RKO (cell line): ENCODE results near the gene KCNMB1.
"Not testable (repeated sequence)": the region's sequence is repeated elsewhere in the genome, so short reads cannot be mapped to it uniquely, and the experiment has no call there.

Source experiments
- DNase-seq: peaks from one replicate; pipeline ENCODE4 v3.0.0-alpha.2; 2016; ENCODE audit warnings: low spot score

KCNMB1 gene

DNA sequence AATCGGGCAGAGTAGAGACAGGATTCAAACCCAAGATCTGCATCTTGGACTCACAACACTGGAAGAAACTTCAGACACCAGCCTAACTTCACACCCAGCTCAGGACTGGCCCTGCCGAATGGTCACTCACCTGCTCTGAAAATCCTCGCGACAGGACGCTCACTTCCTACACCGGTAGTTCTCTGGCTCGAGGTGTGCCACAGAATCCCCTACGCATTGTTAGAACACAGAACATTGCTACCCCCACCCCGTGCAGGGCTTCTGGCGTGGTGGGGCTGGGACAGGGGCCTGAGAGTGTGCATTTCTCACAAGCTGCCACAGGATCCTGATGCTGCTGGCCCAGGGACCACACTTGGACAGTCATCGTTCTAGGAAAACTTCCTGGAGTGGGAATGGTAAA, 12.1 kb downstream of the KCNMB1 start:
- DNase-seq, result no peak

DNA sequence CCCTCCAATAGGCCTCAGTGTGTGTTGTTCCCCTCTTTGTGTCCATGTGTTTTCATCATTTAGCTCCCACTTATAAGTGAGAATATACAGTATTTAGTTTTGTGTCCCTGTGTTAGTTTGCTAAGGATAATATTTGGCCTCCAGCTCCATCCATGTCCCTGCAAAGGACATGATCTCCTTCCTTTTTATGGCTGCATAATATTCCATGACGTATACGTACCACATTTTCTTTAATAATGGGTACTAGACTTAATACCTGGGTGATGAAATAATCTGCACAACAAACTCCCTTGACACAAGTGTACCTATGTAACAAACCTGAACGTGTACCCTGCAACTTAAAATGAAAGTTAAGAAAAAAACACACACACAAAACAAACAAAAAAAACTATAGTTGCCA, 12.6 kb downstream of the KCNMB1 start:
- DNase-seq, result not testable (repeated sequence)

DNA sequence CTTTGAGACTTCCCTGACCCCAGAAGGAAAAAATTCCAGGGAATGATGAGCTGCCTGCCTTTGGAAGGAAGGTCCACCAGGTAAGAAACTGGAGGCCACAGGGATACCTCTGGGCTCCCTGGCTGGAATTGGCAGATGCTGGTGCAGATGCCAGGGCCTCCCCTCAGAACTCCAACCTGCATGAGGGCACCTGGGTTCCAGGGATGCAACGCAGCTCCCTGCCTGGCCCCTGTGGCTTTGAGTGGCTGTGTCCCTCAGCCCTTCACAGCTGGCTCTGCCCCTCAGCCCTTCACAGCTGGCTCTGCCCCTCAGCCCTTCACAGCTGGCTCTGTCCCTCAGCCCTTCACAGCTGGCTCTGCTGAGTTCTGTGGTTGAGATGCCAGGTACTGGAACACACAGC, 13.9 kb downstream of the KCNMB1 start:
- DNase-seq, result no peak

DNA sequence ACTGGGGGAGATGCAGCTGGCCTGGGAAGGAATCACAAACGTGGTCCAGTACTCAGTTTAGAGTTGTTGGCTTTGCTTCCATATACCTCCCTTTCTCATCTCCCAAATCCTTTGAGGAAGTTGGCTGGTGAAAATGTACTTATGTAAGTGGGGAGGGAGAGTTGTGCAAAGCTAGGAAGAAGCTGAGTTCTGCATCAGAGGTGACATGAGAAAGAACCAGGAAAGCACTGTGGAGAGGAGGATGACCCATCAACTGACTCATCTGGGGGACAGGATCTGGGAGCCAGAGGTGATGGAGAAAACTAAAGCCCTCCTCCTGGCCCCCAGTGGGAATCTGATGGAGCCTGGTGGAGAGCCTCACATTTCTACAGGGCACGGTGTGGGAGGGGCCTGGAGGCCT, 16.2 kb downstream of the KCNMB1 start:
- DNase-seq, result no peak

DNA sequence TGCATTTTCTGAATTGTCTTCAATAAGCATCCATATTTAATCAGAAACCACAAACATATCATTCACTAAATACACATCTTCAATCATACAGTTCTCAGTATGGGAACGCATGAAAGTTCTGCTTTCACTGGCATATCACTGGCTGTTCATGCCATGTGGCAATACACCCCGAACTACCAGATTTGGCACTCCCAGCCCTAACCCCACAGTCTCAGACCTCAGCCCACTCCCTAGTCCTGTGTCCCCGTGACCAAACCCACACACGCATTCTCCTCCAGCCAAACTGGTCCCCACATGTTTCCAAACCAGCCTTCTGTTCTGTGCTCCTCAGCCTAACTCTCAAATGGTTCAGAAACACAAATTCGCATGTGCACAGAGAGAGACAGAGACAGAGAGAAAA, 20.6 kb downstream of the KCNMB1 start:
- DNase-seq, result no peak

DNA sequence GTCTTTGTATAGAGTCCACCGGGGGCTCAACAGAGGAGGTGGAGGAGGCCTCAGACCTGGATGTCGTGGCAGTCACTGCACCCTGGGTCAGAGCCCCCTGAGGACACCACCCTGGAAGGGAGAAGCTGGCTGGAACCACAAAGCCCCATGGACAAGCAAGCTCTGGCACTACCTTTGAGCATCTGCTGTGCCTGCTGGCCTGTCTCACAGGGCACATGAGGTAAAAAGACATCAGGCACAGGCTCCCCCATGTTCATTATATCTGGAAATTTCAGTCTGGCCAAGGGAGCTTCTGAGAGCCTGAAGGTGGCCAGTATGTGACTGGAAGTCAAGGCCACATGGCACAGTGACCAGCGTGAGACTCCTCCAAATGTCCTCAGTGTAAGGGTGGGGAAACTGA, 22.9 kb downstream of the KCNMB1 start:
- no peak for DNase-seq

DNA sequence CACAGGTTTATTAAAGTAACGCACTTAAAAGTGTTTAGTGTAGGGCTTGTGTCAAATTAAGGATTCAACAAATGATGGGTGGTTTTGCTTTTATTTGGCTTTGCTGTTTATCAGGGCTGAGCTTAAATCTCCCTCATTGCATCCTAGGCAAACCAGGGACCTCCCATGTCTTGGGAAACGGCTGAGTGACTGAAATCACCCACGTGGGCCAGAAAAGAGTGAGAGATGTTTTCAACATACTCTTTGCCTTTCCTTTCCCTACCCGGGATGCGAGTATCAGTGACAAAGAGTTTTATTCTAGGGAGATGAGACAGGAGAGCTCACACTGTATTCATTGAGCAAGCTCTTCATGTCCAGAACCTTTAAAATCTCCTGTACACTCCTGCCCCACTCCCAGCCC, 23.3 kb downstream of the KCNMB1 start:
- DNase-seq, result no peak

DNA sequence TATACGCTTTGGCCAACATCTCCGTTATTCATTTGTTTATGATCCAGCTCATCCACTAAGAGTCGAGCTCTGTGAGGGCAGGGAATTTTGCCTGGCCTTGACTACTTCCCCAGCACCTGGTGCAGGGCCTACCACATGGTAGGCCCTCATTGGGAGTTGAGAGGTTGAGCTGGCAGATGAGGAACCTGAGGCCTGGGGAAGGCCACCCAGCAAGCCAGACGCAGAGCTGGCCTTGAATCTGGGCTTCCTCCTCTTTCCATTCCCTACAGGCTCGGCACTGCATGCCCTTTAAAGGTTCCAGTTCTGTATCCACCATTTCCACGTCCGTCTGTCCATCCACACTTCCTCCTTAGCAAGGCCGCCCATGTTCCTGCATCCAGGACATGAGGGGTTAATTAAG, 24.2 kb downstream of the KCNMB1 start:
- DNase-seq, result no peak

DNA sequence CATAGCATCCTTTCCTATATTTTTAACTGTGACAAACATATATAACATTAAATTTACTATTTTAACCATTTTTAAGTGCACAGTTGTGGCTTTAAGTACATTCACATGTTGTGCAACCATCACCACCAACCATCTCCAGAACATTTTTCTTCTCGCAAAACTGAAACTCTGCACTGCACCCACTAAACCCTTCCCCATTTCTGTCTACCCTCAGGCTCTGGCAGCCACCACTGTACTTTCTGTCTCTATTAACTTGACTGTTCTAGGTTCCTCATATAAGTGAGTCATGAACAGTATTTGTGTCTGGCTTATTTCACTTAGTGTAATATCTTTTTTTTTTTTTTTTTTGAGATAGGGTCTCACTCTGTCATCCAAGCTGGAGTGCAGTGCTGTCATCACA, 25.5 kb downstream of the KCNMB1 start:
- no peak for DNase-seq

DNA sequence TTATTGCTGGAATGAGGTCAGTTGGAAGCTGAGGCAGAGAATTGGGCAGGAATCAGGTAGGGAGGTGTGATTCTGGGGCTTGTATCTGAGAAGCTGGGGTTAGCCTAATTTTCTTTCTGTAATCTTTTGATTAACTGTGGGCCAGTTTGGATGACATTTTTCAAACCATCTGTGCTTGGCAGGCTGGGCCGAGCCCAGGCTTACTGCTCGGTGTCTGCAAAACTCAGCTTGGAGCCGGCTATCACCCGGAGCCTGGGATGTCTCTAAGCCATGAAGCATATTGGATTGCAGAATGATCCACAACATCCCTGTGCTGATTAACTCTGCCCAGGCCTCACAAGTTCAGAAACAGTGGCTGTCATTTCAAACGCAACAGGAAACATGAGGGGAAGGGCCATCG, 26.5 kb downstream of the KCNMB1 start:
- no peak for DNase-seq

DNA sequence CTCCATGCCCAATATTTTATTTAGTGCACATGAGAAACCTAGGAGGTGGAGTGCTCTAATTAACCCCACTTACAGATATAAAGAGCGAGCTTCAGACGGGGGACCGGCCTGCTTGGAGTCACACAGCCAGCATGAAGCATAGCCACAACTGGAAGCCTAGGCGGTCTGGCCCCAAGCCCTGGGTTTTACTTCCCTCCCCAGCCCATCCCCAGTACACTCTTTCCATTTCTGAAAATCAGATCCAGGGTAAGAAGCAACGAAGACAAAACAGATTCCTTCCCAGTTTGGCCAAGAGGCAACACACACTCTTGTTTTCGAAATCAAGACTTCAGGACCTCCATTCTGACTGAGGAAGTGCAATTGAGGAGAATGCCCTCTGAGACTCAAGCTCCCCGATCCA, 27.1 kb downstream of the KCNMB1 start:
- DNase-seq, result no peak

DNA sequence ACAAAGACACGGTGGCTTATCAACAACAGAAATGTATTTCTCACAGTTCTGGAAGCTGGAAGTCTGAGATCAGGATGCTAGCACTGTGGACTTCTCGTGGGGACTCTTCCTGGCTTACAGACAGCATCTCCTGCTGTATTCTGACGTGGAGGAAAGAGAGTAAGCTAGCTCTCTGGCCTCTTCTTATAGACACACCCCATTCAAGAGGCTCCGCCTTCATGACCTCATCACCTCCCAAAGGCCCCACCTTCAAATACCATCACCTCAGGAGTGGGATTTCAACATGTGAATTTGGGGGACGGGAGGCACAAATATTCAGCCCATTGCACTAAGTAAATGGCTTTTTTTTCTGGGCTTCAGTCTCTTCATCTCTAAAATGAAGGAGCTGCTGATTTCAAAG, 27.6 kb downstream of the KCNMB1 start:
- no peak for DNase-seq

DNA sequence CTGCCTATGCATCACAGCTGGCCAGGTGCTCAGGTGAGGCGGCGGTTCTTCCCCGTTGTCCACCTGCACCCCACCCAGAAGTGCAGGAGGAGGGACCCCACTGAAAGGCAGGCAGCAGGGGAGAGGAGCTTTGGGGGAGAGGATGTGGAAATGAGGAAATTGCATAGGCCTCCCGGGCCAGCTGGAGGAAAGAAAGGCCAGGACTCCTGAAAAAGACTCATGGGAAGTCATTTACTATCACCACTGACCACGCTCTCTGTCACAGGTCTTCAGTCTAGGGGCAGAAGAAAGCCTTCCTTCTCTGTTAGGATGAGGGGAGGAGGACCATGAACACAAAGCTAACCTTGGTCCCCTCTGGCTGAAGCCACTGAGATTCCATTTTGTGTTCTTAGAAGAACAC, 28.1 kb downstream of the KCNMB1 start:
- no peak for DNase-seq

DNA sequence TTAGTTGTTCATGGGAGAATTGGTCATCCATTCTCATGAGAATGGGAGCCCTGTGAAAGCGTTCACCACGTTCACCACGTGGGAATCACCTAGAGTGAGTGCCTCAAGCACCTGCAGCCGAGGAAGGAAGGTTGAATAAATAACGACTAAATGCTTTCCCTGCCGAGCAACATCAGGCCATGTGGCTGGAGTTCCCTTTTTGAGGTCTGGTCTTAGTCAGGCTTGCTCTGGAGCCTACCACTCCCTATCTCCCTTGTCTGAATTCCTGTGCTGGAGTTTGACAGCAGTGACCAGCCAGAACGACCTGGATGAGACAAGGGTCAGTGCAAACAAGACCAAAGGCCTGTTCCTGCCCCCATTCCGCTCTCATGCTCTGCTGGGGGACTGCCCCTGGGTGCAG, 28.5 kb downstream of the KCNMB1 start:
- no peak for DNase-seq

DNA sequence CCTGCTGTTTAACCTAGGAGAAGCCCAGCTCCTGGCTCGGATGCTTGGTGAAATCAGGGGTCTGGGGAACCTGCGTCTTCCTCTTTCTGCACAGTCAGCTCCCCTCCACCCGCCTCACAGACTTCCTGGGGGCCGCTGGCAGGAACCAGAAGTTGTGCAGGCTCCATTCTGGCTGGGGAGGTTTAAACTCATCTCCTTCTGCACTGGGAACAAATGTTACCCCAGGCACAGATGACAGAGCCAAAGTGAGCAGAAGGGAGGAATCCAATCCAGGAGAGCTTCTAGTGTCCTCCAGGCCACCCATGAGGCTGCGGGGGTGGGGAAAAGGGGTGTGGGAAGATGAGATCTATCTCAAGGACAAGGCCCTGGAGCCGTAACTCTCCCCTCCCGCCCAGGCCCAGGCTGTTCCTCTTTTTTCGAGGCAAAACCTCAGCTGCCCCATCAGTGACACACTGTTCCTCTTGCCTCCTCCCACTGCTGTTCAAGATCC, 31.2 kb downstream of the KCNMB1 start:
- no peak for DNase-seq

DNA sequence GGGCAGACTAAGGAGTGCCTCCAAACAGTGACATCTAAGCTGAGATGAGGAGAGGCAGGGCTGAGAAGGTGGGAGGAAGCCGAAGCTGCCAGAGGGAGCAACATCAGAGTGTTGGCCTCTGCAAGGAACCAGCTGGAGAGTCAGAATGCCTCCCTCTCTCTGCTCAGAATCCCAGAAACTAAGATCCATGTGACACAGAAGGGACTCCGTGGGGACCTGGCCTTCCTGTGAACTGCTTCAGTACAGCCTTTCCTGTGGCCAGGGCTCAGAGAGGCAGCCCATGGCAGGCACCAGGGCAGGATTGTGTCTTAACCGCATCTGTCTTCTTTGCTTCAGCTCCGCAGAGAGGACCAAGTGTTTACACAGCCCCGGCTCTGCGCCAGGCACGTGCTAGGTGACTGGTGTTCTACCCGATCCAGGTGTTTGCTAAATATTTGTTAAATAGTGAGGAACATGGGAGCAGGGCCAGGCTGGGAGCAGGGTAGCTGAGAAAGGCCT, 33.5 kb downstream of the KCNMB1 start:
- DNase-seq, result no peak

DNA sequence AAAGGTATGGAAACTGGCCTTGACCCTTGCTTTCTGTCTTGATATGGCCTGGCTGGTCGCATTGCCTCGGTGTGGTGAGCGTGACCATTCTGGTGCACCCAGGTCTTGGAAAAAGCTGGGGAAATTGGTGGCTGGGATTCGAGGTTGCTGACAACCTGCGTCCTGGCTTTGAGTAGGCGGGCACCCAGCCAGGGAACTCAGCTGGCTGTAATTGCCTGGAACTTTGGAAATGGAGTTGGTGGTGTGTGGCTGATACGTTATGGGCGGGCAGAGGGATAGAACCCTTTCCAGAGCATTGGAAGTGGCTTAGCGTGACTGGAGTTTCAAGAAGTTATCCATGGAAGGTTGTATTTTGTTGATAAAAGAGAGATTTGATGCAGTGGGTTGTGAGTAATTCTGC, 35.2 kb downstream of the KCNMB1 start:
- DNase-seq, result no peak

DNA sequence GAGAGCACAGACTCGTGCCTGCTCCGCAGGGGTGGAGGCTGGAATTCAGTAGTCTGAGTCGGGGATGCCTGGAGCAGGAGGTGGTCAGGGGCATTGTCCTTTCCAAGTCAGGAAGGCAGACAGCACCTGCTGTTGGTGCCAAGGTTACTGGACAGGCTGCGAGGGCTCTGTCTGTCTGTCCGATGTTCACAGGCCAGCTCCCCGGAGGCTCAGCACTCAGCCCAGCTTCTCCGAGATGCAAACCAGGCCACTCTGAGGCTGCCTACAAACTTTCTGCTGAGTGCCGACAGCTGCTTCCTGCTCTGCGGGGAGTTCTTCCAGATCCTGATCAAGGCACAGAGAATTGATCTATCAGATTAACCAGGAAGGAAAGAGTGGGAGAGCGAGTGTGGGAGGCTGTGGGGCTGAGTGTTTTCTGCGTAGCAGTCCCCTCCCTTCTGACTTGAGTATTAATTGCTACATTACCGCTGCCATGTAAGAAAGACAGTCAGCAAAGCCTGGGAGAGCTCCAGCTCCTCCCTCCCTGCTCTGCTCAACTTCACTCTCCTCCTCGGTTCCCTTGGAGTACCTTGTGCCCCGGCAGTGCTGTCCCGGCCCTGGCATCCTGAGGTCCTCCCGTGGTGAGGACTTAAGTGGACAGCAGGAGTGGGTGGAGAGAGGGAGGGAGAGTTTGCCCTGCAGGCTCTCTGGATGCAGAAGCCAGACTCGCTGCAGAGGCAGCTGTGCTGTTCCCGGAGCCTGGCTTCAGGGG, 36.0 kb downstream of the KCNMB1 start:
- no peak for DNase-seq

DNA sequence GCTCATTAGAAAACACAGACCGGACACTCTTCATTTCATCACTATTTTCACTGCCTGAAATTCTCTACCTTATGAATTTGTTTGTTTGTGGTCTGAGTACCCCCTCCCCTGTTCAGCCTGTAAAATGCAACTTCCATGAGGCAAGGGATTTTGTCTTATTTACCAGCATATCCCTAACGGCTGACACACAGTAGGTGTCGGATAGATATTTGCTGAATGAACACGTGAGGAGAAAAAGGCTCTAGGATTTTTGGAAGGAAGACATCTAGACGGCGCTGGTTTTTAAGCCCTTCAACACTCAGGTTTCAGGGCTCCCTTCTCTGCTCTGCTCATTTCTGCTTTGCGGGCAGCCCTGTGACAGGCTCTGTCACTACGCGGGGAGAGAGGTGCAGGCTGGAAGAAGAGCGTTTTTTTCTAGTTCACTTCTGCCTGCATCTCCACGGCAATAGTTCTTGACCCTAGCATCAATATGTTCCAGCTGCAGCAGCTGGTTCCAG, 41.0 kb downstream of the KCNMB1 start:
- DNase-seq, result no peak

DNA sequence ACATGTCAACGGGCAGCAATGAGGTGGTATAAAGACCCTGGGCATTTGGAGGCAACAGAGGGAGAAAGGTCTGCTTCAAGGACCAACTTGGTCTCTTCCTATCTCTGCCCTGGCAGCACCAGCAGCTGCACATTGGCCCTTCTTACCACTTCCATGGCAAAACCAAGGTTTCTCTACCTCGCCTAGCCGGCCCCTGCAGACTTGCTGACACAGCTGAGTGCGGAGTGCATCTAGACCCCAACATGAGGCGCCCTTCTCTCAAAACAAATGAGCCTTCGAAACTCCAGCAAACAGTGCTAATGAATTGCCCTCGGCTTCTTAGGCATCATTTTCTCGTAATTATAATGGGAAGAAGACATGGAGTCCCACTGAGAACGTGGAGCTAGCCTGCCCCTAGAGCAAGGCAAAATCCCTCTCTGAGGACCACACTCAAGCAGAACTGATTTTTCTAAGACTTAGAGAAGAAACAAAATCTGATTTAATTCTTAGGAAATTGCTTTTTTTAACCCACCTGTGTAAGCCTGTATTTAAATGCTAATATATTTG, 42.1 kb downstream of the KCNMB1 start:
- no peak for DNase-seq

DNA sequence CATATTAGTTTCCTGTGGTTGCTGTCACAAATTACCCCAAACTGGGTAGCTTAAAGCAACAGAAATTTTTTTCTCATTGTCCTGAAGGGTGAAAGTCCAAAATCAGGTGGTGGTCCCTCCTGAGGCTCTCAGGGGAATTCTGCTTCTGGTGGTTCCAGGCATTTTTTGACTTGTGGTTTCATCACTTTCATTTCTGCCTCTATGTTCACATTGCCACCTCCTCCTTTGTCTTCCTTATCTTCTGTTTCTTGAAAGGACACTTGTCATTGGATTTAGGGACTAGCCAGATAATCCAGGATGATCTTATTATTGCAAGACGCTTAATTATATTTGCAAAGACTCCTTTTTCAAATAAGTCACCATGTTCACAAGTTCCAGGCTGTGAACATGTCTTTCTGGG, 43.2 kb downstream of the KCNMB1 start:
- no peak for DNase-seq

DNA sequence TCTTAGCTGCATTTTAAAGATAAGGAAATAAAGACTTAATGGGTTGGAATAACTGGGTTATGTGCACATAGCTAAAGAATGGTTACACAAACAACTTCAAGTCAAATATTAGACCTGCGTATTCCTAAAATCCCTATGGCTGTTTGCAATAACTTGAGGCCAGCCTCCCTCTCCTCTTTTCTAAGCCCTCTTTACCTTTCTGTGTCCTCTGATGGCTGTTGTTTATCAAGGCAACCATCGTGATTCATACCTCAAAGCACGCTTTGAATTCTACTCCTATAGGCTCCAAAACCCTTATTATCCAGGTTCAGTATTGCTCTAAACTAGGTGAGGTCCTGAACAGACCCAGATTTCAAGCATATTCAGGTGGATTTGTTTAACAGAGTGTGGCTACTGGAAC, 46.0 kb downstream of the KCNMB1 start:
- DNase-seq, result no peak

DNA sequence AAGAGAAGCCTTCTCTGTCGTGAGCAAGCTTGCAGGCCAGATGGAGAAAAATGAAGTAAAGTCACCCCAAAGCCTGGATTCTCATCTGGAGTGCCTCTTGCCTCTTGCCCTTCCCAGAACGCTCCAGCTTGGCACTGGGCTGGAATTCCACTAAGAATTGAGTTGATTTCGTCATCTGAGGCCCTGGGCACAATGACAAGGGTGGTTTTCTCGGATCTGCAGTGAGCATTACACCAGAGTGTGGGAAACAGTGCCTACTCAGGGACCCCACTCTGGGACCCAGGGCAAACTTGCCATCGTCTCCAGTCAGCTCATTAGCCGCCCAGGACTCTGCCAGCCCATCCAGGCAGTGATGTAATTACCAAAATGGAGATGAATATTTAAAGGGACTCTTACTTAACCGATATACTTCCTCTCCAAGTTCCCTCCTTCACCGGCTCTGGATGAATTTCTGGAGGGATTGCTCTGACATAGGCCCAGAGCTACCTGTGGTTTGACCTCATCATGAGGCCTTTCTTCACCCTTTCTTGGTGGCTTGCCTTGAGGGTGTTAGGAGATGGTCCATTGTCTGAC, 46.9 kb downstream of the KCNMB1 start:
- DNase-seq, result no peak
